ENCODE results near the gene JCAD.

The JCAD gene

GRCh38 chr10:30055226-30055662 lies 4.1 kb downstream of the JCAD start:
- Histone ChIP-seq H3K4me1 (ENCODE audit: control insufficient read depth in 1 of 2, insufficient read depth in 2 of 2, low read length in 2 of 2) (peaks cover 0 to 21% of the 10 kb centered on the region in 2 donors), H3K27ac (ENCODE audit: low read length) (peak overlapping the region; percentile 63), H3K4me3 (ENCODE audit: low read depth in 1 of 2, low read length in 2 of 2) (no peak overlapping the region), H3K36me3 (ENCODE audit: control insufficient read depth in 1 of 2, insufficient read depth in 2 of 2, low read length in 2 of 2) (no peaks in the 10 kb centered on the region), H3K27me3 (ENCODE audit: low read depth, low read length) (no peaks in the 10 kb centered on the region), H3K9me3 (ENCODE audit: control insufficient read depth in 1 of 2, low read length in 2 of 2) (no peaks in the 10 kb centered on the region)

- H3K4me1 ChIP-seq (ENCODE audit: control insufficient read depth in 1 of 2, insufficient read depth in 2 of 2, low read length in 2 of 2): peaks cover 0 to 5% of the 10 kb centered on the region in 2 donors
- no peak overlapping the region for H3K27ac ChIP-seq (ENCODE audit: low read length)
- H3K27me3 ChIP-seq (ENCODE audit: low read depth, low read length): no peaks in the 10 kb centered on the region
- no peaks in the 10 kb centered on the region for H3K9me3 ChIP-seq (ENCODE audit: control insufficient read depth in 1 of 2, low read length in 2 of 2)
- H3K36me3 ChIP-seq (ENCODE audit: control insufficient read depth in 1 of 2, insufficient read depth in 2 of 2, low read length in 2 of 2): no peaks in the 10 kb centered on the region
- no peak overlapping the region for H3K4me3 ChIP-seq (ENCODE audit: low read depth in 1 of 2, low read length in 2 of 2)
These were observed 7.3 kb downstream of the JCAD start for GRCh38 chr10:30052062-30052461.

- Histone ChIP-seq H3K36me3 (ENCODE audit: control insufficient read depth in 1 of 2, insufficient read depth in 2 of 2, low read length in 2 of 2) (peaks cover 0 to 6% of the 10 kb centered on the region in 2 donors), H3K27me3 (ENCODE audit: low read depth, low read length) (no peaks in the 10 kb centered on the region), H3K4me3 (ENCODE audit: low read depth in 1 of 2, low read length in 2 of 2) (no peak overlapping the region), H3K9me3 (ENCODE audit: control insufficient read depth in 1 of 2, low read length in 2 of 2) (no peaks in the 10 kb centered on the region), H3K4me1 (ENCODE audit: control insufficient read depth in 1 of 2, insufficient read depth in 2 of 2, low read length in 2 of 2) (no peaks in the 10 kb centered on the region), H3K27ac (ENCODE audit: low read length) (no peak overlapping the region)
These were observed 8.2 kb downstream of the JCAD start for GRCh38 chr10:30051220-30051619.

- H3K27me3 ChIP-seq (ENCODE audit: low read depth, low read length): no peaks in the 10 kb centered on the region
- no peaks in the 10 kb centered on the region for H3K9me3 ChIP-seq (ENCODE audit: control insufficient read depth in 1 of 2, low read length in 2 of 2)
- peaks cover 0 to 14% of the 10 kb centered on the region in 2 donors for H3K36me3 ChIP-seq (ENCODE audit: control insufficient read depth in 1 of 2, insufficient read depth in 2 of 2, low read length in 2 of 2)
- no peak overlapping the region for H3K27ac ChIP-seq (ENCODE audit: low read length)
- no peak overlapping the region for H3K4me3 ChIP-seq (ENCODE audit: low read depth in 1 of 2, low read length in 2 of 2)
- no peaks in the 10 kb centered on the region for H3K4me1 ChIP-seq (ENCODE audit: control insufficient read depth in 1 of 2, insufficient read depth in 2 of 2, low read length in 2 of 2)
These were observed 9.0 kb downstream of the JCAD start for GRCh38 chr10:30050411-30050810.

GRCh38 chr10:30048768-30049517 lies 10.4 kb downstream of the JCAD start:
- Histone ChIP-seq H3K27me3 (ENCODE audit: low read depth, low read length) (no peaks in the 10 kb centered on the region), H3K4me1 (ENCODE audit: control insufficient read depth in 1 of 2, insufficient read depth in 2 of 2, low read length in 2 of 2) (no peaks in the 10 kb centered on the region), H3K4me3 (ENCODE audit: low read depth in 1 of 2, low read length in 2 of 2) (no peak overlapping the region), H3K9me3 (ENCODE audit: control insufficient read depth in 1 of 2, low read length in 2 of 2) (no peaks in the 10 kb centered on the region), H3K27ac (ENCODE audit: low read length) (no peak overlapping the region), H3K36me3 (ENCODE audit: control insufficient read depth in 1 of 2, insufficient read depth in 2 of 2, low read length in 2 of 2) (peaks cover 0 to 17% of the 10 kb centered on the region in 2 donors)

GRCh38 chr10:30047924-30048531 lies 11.4 kb downstream of the JCAD start:
- H3K36me3 ChIP-seq (ENCODE audit: control insufficient read depth in 1 of 2, insufficient read depth in 2 of 2, low read length in 2 of 2): peaks cover 0 to 17% of the 10 kb centered on the region in 2 donors
- no peak overlapping the region for H3K27ac ChIP-seq (ENCODE audit: low read length)
- H3K9me3 ChIP-seq (ENCODE audit: control insufficient read depth in 1 of 2, low read length in 2 of 2): no peaks in the 10 kb centered on the region

GRCh38 chr10:30047430-30047829 lies 12.0 kb downstream of the JCAD start:
- no peak overlapping the region for H3K27ac ChIP-seq (ENCODE audit: low read length)
- peaks cover 0 to 17% of the 10 kb centered on the region in 2 donors for H3K36me3 ChIP-seq (ENCODE audit: control insufficient read depth in 1 of 2, insufficient read depth in 2 of 2, low read length in 2 of 2)
- no peaks in the 10 kb centered on the region for H3K27me3 ChIP-seq (ENCODE audit: low read depth, low read length)
- no peaks in the 10 kb centered on the region for H3K9me3 ChIP-seq (ENCODE audit: control insufficient read depth in 1 of 2, low read length in 2 of 2)
- H3K4me3 ChIP-seq (ENCODE audit: low read depth in 1 of 2, low read length in 2 of 2): no peak overlapping the region
- no peaks in the 10 kb centered on the region for H3K4me1 ChIP-seq (ENCODE audit: control insufficient read depth in 1 of 2, insufficient read depth in 2 of 2, low read length in 2 of 2)

More at GRCh38 chr10:30047924-30048531, 11.4 kb downstream of the JCAD start:
- Histone ChIP-seq H3K27me3 (ENCODE audit: low read depth, low read length) (no peaks in the 10 kb centered on the region), H3K4me1 (ENCODE audit: control insufficient read depth in 1 of 2, insufficient read depth in 2 of 2, low read length in 2 of 2) (no peaks in the 10 kb centered on the region), H3K4me3 (ENCODE audit: low read depth in 1 of 2, low read length in 2 of 2) (no peak overlapping the region)

- Histone ChIP-seq H3K27me3 (ENCODE audit: low read depth, low read length) (no peaks in the 10 kb centered on the region), H3K36me3 (ENCODE audit: control insufficient read depth in 1 of 2, insufficient read depth in 2 of 2, low read length in 2 of 2) (peaks cover 0 to 17% of the 10 kb centered on the region in 2 donors), H3K9me3 (ENCODE audit: control insufficient read depth in 1 of 2, low read length in 2 of 2) (no peaks in the 10 kb centered on the region), H3K4me1 (ENCODE audit: control insufficient read depth in 1 of 2, insufficient read depth in 2 of 2, low read length in 2 of 2) (no peaks in the 10 kb centered on the region), H3K27ac (ENCODE audit: low read length) (no peak overlapping the region), H3K4me3 (ENCODE audit: low read depth in 1 of 2, low read length in 2 of 2) (no peak overlapping the region)
These were observed 12.9 kb downstream of the JCAD start for GRCh38 chr10:30046476-30046875.

- Histone ChIP-seq H3K36me3 (ENCODE audit: control insufficient read depth in 1 of 2, insufficient read depth in 2 of 2, low read length in 2 of 2) (peaks cover 0 to 17% of the 10 kb centered on the region in 2 donors), H3K27me3 (ENCODE audit: low read depth, low read length) (no peaks in the 10 kb centered on the region), H3K4me3 (ENCODE audit: low read depth in 1 of 2, low read length in 2 of 2) (no peak overlapping the region), H3K4me1 (ENCODE audit: control insufficient read depth in 1 of 2, insufficient read depth in 2 of 2, low read length in 2 of 2) (no peaks in the 10 kb centered on the region), H3K27ac (ENCODE audit: low read length) (no peak overlapping the region), H3K9me3 (ENCODE audit: control insufficient read depth in 1 of 2, low read length in 2 of 2) (no peaks in the 10 kb centered on the region)
These were observed 13.4 kb downstream of the JCAD start for GRCh38 chr10:30045961-30046360.

GRCh38 chr10:30043476-30044270 lies 15.7 kb downstream of the JCAD start:
- Histone ChIP-seq H3K9me3 (ENCODE audit: control insufficient read depth in 1 of 2, low read length in 2 of 2) (no peaks in the 10 kb centered on the region), H3K27ac (ENCODE audit: low read length) (no peak overlapping the region), H3K4me3 (ENCODE audit: low read depth in 1 of 2, low read length in 2 of 2) (no peak overlapping the region), H3K4me1 (ENCODE audit: control insufficient read depth in 1 of 2, insufficient read depth in 2 of 2, low read length in 2 of 2) (no peaks in the 10 kb centered on the region), H3K27me3 (ENCODE audit: low read depth, low read length) (no peaks in the 10 kb centered on the region), H3K36me3 (ENCODE audit: control insufficient read depth in 1 of 2, insufficient read depth in 2 of 2, low read length in 2 of 2) (peaks cover 0 to 17% of the 10 kb centered on the region in 2 donors)

- H3K27ac ChIP-seq (ENCODE audit: low read length): no peak overlapping the region
These were observed 16.6 kb downstream of the JCAD start for GRCh38 chr10:30042820-30043219.

More at GRCh38 chr10:30042820-30043219, 16.6 kb downstream of the JCAD start:
- Histone ChIP-seq H3K9me3 (ENCODE audit: control insufficient read depth in 1 of 2, low read length in 2 of 2) (no peaks in the 10 kb centered on the region), H3K4me1 (ENCODE audit: control insufficient read depth in 1 of 2, insufficient read depth in 2 of 2, low read length in 2 of 2) (no peaks in the 10 kb centered on the region), H3K36me3 (ENCODE audit: control insufficient read depth in 1 of 2, insufficient read depth in 2 of 2, low read length in 2 of 2) (peaks cover 0 to 17% of the 10 kb centered on the region in 2 donors), H3K27me3 (ENCODE audit: low read depth, low read length) (no peaks in the 10 kb centered on the region), H3K4me3 (ENCODE audit: low read depth in 1 of 2, low read length in 2 of 2) (no peak overlapping the region)
